Breast epithelium (tissue), 4 donors: ENCODE measurements around the gene NRXN3. TPM values are rescaled to one million over a fixed set of nuclear protein-coding genes. Genes with fewer than 3 reads are reported as not detected.

Experiments used
- DNase-seq, 2 donors: peaks; one replicate each; pipeline ENCODE4 v3.0.0-alpha.2; 2019; ENCODE audit warnings: low spot score in 2 of 2
- H3K27ac ChIP-seq, 2 donors: fragments of 200-600 bp; sonication (generic) in 1 of 2; one replicate each; pipeline ENCODE4 v1.5.1; 2016 to 2019; ENCODE audit warnings: mild to moderate bottlenecking in 1 of 2
- H3K27me3 ChIP-seq, 2 donors: fragments of 200-600 bp; sonication (generic) in 1 of 2; one replicate each; pipeline versions ENCODE4 v1.5.1 to v1.6.0; 2017 to 2019; ENCODE audit warnings: control low read depth in 1 of 2, mild to moderate bottlenecking in 1 of 2
- H3K36me3 ChIP-seq: fragments of 200-600 bp; one replicate; pipeline ENCODE4 v1.5.1; 2019
- H3K4me1 ChIP-seq, 2 donors: fragments of 200-600 bp; sonication (generic); one replicate each; pipeline ENCODE4 v1.5.1; 2016 to 2019; ENCODE audit warnings: control low read depth in 1 of 2
- H3K4me3 ChIP-seq, 3 donors: fragments of 200-600 bp; sonication (generic); 1 replicate in 2 of 3; 2 replicates in 1 of 3; pipeline ENCODE4 v1.5.1; 2016 to 2019; ENCODE audit warnings: mild to moderate bottlenecking in 3 of 3, moderate library complexity in 2 of 3
- H3K9me3 ChIP-seq, 2 donors: fragments of 200-600 bp; sonication (generic) in 1 of 2; one replicate each; pipeline ENCODE4 v1.5.1; 2016 to 2019; ENCODE audit warnings: control low read depth in 1 of 2
- POLR2A ChIP-seq: fragments of 450-650 bp; IDR thresholded peaks from one replicate; pipeline ENCODE4 v1.6.1; 2016; ENCODE audit warnings: antibody characterized with exemption, mild to moderate bottlenecking, moderate library complexity
- POLR2AphosphoS5 ChIP-seq, 3 donors: sonication (generic); formaldehyde crosslinking; IDR thresholded peaks; one replicate each; pipeline ENCODE4 v1.6.1; 2017; ENCODE audit warnings: antibody characterized with exemption in 3 of 3
- intact Hi-C: fragments of 100-400 bp; cut with DNase I; formaldehyde crosslinking; loops from one replicate; pipeline ENCODE4 v1.15.1; 2023; ENCODE audit warnings: low total_unique reads
- total RNA-seq, 3 donors: library from RNA; depleted of rRNA; stranded (reverse); fragments of >200 nt; gene quantifications; one replicate each; pipeline ENCODE4 v1.1.0, GENCODE V29; 2016
- TF ChIP-seq, protein P1 (sequence below), 3 donors: fragments of 450-650 bp; IDR thresholded peaks; one replicate each; pipeline ENCODE4 v1.5.1; 2016 to 2017; ENCODE audit warnings: antibody characterized with exemption in 3 of 3, mild to moderate bottlenecking in 3 of 3, moderate library complexity in 3 of 3

The NRXN3 gene
- total RNA-seq, 3 donors from 2014 or later, result 2.9 to 3.6 (median 3.5) TPM

DNA sequence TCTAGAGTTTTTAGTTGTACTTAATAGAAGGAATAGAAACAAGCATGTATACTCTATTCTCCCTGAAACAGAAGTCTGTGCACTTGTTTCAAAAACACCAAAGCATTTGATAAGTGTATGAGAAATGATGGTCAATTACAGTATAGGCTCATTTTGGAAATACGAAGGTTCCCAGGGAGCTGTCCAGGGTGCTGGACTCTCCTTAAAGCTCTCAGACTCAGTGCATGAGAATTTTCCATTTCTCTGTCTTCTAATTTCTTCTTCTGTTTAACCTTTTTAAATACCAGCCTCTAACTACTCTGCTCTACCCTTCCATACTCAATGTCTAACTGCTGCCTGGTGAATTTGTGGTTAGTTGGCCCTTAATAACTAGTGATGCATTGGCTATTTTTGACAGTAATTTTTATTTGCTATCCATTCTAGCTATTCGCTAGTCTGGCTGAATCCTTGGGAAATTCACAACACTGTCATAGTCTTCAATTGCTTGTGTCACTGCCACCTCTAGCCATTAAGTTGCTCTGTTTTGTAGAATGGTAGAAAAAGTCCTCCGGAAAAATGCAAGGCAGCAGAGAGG lies 229.2 kb downstream of the NRXN3 start:
- Histone ChIP-seq H3K27me3 (peaks cover 0 to 7% of the 10 kb centered on the region in 2 donors), H3K4me3 (no peak overlapping the region), H3K4me1 (no peaks in the 10 kb centered on the region), H3K9me3 (no peaks in the 10 kb centered on the region), H3K36me3 (no peaks in the 10 kb centered on the region), H3K27ac (no peak overlapping the region)
- intact Hi-C loops, result no loop called here
- TF ChIP-seq, protein P1, sequence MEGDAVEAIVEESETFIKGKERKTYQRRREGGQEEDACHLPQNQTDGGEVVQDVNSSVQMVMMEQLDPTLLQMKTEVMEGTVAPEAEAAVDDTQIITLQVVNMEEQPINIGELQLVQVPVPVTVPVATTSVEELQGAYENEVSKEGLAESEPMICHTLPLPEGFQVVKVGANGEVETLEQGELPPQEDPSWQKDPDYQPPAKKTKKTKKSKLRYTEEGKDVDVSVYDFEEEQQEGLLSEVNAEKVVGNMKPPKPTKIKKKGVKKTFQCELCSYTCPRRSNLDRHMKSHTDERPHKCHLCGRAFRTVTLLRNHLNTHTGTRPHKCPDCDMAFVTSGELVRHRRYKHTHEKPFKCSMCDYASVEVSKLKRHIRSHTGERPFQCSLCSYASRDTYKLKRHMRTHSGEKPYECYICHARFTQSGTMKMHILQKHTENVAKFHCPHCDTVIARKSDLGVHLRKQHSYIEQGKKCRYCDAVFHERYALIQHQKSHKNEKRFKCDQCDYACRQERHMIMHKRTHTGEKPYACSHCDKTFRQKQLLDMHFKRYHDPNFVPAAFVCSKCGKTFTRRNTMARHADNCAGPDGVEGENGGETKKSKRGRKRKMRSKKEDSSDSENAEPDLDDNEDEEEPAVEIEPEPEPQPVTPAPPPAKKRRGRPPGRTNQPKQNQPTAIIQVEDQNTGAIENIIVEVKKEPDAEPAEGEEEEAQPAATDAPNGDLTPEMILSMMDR (IDR thresholded peaks at IDR 0.05), result no peak
- TF ChIP-seq POLR2A (no peak), POLR2AphosphoS5 (IDR thresholded peaks at IDR 0.05) (no peak)
- DNase-seq, result no peak

DNA sequence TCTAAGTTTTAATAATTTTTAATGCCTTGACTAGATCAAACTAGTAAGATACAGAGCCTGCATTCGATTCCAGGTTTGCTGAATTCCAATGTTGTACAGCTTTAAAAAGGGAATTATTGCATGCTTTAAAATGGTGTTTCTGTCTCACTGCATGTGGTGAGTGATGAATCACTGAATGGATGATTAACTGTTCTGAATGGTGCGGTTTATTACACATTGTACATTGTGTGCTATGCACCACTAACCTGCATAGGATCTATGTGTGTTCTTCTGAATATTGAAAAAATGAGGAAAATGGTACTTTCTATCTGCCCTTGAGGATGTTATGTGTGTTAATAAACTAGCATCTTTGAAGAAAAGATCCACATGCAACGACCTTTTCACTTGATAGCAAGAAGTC lies 231.7 kb downstream of the NRXN3 start:
- Histone ChIP-seq H3K27me3 (peaks cover 0 to 15% of the 10 kb centered on the region in 2 donors), H3K4me1 (no peaks in the 10 kb centered on the region), H3K36me3 (no peaks in the 10 kb centered on the region), H3K27ac (no peak overlapping the region), H3K9me3 (no peaks in the 10 kb centered on the region), H3K4me3 (no peak overlapping the region)
- TF ChIP-seq POLR2A, result no peak
- TF ChIP-seq, protein P1 (IDR thresholded peaks at IDR 0.05), result no peak
- no peak for TF ChIP-seq POLR2AphosphoS5 (IDR thresholded peaks at IDR 0.05)
- intact Hi-C loops, result no loop called here
- no peak for DNase-seq

DNA sequence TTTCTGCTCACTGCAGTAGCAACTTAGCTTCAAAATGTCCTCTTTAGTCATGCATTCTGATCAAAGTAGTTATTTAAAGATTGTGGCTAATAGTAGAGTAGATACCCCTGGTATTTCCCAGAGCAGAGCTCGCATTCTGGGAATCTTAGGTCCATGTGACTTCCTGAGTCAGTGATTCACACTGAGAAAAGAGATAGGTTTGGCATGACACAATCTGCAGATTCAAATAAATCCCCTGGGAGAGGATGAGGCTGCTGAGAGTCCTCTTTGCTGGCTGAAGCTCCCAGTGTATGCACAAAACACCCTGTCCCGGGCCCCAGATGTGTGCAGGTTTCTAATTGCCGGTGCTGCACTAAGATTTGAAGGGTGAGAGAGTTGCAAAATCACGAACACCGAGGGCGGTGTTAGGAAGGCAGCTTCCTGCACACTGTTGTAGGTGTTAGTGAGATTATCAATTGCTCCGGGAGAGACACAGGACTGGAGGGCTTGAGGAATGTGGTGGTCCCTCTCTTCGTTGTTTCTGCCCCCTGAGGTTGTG lies 233.2 kb downstream of the NRXN3 start:
- DNase-seq, result no peak
- Histone ChIP-seq H3K27ac (no peak overlapping the region), H3K4me1 (no peaks in the 10 kb centered on the region), H3K9me3 (no peaks in the 10 kb centered on the region), H3K4me3 (no peak overlapping the region), H3K27me3 (peaks cover 0 to 14% of the 10 kb centered on the region in 2 donors), H3K36me3 (no peaks in the 10 kb centered on the region)
- TF ChIP-seq, protein P1 (IDR thresholded peaks at IDR 0.05), result no peak
- TF ChIP-seq POLR2A (no peak), POLR2AphosphoS5 (IDR thresholded peaks at IDR 0.05) (no peak)
- intact Hi-C loops, result no loop called here

DNA sequence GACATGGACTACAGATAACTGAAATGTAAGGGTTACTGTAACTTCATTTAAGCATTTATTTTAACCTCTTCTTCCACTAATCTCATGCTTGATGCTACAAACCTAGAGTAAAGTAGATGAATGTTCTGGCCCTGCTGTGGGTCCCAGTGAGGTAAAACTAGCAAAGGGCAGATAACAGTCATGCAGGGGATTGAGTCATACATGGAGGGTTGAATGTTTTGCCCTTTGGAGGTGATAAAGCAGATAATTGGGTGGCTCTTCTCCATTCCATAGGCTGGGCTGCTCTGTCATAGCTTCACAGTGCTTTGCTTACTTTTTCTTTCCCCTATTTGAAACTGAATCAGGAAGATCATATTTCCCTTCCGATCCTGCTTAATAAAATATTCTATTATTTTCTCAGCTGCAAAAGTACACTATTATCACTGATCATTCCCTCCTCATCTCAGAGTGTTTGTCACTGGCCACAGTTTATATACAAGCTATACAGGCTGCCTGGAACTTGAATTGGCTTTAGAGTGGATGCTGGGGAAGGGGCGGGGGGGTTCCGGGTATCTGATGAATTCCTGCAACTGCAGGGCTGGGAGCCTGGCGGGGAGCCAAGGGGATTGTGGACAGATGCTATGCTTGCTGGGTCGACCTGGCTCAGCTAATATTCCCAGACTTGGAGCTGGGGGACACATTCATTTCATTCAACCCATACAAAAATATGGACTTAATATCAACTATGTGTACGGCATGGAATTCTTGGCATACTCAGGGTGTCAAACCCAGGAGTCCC lies 235.1 kb downstream of the NRXN3 start:
- no peak overlapping the region for H3K27ac ChIP-seq
- H3K4me1 ChIP-seq, result no peaks in the 10 kb centered on the region
- H3K36me3 ChIP-seq, result no peaks in the 10 kb centered on the region
- TF ChIP-seq, protein P1 (IDR thresholded peaks at IDR 0.05), result no peak
- no peak for TF ChIP-seq POLR2AphosphoS5 (IDR thresholded peaks at IDR 0.05)
- no peak for TF ChIP-seq POLR2A
- intact Hi-C loops, result loop anchor here (2.0 kb wide), 1 partner anchor 44 kb away; no protein-coding TSS in a partner anchor
- no peak for DNase-seq
- no peaks in the 10 kb centered on the region for H3K9me3 ChIP-seq
- H3K4me3 ChIP-seq, result no peak overlapping the region
- peaks cover 0 to 11% of the 10 kb centered on the region in 2 donors for H3K27me3 ChIP-seq

DNA sequence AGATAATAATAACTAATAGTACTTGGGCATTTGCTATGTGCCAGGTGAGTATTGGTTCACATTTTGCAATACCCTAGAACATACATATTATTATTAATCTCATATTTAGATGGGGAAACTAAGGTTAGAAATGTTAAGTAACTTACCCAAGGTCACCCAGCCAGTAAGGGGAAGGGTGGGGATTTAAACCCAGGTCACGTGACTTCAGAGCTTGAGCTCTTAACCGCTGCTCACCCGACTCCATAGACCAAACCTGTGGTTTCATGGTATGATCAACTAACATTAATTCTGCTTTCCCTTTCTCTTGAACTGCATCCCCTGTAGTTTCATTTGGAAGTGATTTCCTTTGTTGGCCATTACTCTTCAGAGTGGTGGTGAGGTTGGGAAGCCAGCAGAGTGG lies 242.3 kb downstream of the NRXN3 start:
- no peaks in the 10 kb centered on the region for H3K36me3 ChIP-seq
- TF ChIP-seq, protein P1 (IDR thresholded peaks at IDR 0.05), result no peak
- TF ChIP-seq POLR2AphosphoS5 (IDR thresholded peaks at IDR 0.05) (no peak), POLR2A (no peak)
- no peak overlapping the region for H3K27ac ChIP-seq
- no peaks in the 10 kb centered on the region for H3K9me3 ChIP-seq
- DNase-seq, result no peak
- H3K4me1 ChIP-seq, result no peaks in the 10 kb centered on the region
- H3K27me3 ChIP-seq, result no peaks in the 10 kb centered on the region
- no peak overlapping the region for H3K4me3 ChIP-seq
- intact Hi-C loops, result no loop called here
